ENCODE measurements around the gene ENOX1. TPM values are rescaled to one million over a fixed set of nuclear protein-coding genes. Genes with fewer than 3 reads are reported as not detected.
"Not testable (repeated sequence)": the region's sequence is repeated elsewhere in the genome, so short reads cannot be mapped to it uniquely, and the experiment has no call there.

The ENOX1 gene
- total RNA-seq, 1 experiment from 2014 or later, result 0.26 TPM

DNA sequence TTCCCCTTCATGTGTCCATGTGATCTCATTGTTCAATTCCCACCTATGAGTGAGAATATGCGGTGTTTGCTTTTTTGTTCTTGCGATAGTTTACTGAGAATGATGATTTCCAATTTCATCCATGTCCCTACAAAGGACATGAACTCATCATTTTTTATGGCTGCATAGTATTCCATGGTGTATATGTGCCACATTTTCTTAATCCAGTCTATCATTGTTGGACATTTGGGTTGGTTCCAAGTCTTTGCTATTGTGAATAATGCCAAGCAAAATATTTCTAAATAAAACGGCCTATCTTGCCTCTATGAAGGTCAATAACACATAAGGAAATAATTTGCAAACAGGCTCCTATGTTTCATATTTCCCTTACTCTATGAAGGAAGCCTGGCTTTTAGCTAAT lies 435.2 kb downstream of the ENOX1 start:
- H3K4me3 Mint-ChIP-seq; POLR2A ChIA-PET; CTCF ChIA-PET; H3K27ac Mint-ChIP-seq; H3K9me3 Mint-ChIP-seq; ATAC-seq; DNase-seq (ENCODE audit: low spot score); H3K36me3 Mint-ChIP-seq; H3K27me3 Mint-ChIP-seq (ENCODE audit: low read depth): not testable (repeated sequence)
- peaks cover 29% of the 10 kb centered on the region for H3K4me1 Mint-ChIP-seq

DNA sequence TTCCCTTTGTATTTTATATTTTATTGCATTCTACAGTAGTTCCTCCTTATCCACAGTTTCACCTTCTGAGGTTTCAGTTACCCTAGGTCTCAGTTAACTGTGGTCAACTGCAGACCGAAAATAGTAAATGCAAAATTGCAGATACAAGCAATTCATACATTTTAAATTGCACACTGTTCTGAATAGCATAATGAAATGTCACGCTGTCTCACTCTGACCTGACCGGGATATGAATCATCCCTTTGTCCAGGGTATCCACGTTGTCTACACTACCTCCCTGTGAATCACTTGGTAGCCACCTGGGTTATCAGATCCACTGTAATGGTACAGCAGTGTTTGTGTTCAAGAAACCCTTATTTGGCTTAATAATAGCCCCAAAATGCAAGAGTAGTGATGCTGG lies 438.4 kb downstream of the ENOX1 start:
- no peak for ATAC-seq

More for the DNA sequence above, 438.4 kb downstream of the ENOX1 start:
- TF ChIP-seq FOXK1 (CRISPR knock-in tag; IDR thresholded peaks at IDR 0.05) (no peak), ATF1 (CRISPR knock-in tag; IDR thresholded peaks at IDR 0.05) (no peak), ZNF671 (CRISPR knock-in tag; IDR thresholded peaks at IDR 0.05) (no peak), ZNF121 (CRISPR knock-in tag; IDR thresholded peaks at IDR 0.05) (no peak), JUN (CRISPR knock-in tag; IDR thresholded peaks at IDR 0.05) (no peak), ESRRA (CRISPR knock-in tag; IDR thresholded peaks at IDR 0.05; ENCODE audit: borderline replicate concordance) (no peak), NR1H2 (CRISPR knock-in tag; IDR thresholded peaks at IDR 0.05) (no peak), FOXP1 (CRISPR knock-in tag; IDR thresholded peaks at IDR 0.05; ENCODE audit: borderline replicate concordance) (no peak), ZNF423 (CRISPR knock-in tag; IDR thresholded peaks at IDR 0.05) (no peak), ZNF219 (CRISPR knock-in tag; IDR thresholded peaks at IDR 0.05; ENCODE audit: borderline replicate concordance) (no peak)
- TF ChIP-seq, protein P1, sequence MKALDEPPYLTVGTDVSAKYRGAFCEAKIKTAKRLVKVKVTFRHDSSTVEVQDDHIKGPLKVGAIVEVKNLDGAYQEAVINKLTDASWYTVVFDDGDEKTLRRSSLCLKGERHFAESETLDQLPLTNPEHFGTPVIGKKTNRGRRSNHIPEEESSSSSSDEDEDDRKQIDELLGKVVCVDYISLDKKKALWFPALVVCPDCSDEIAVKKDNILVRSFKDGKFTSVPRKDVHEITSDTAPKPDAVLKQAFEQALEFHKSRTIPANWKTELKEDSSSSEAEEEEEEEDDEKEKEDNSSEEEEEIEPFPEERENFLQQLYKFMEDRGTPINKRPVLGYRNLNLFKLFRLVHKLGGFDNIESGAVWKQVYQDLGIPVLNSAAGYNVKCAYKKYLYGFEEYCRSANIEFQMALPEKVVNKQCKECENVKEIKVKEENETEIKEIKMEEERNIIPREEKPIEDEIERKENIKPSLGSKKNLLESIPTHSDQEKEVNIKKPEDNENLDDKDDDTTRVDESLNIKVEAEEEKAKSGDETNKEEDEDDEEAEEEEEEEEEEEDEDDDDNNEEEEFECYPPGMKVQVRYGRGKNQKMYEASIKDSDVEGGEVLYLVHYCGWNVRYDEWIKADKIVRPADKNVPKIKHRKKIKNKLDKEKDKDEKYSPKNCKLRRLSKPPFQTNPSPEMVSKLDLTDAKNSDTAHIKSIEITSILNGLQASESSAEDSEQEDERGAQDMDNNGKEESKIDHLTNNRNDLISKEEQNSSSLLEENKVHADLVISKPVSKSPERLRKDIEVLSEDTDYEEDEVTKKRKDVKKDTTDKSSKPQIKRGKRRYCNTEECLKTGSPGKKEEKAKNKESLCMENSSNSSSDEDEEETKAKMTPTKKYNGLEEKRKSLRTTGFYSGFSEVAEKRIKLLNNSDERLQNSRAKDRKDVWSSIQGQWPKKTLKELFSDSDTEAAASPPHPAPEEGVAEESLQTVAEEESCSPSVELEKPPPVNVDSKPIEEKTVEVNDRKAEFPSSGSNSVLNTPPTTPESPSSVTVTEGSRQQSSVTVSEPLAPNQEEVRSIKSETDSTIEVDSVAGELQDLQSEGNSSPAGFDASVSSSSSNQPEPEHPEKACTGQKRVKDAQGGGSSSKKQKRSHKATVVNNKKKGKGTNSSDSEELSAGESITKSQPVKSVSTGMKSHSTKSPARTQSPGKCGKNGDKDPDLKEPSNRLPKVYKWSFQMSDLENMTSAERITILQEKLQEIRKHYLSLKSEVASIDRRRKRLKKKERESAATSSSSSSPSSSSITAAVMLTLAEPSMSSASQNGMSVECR (CRISPR knock-in tag; IDR thresholded peaks at IDR 0.05; ENCODE audit: borderline replicate concordance), result no peak
- TF ChIP-seq, protein P2, sequence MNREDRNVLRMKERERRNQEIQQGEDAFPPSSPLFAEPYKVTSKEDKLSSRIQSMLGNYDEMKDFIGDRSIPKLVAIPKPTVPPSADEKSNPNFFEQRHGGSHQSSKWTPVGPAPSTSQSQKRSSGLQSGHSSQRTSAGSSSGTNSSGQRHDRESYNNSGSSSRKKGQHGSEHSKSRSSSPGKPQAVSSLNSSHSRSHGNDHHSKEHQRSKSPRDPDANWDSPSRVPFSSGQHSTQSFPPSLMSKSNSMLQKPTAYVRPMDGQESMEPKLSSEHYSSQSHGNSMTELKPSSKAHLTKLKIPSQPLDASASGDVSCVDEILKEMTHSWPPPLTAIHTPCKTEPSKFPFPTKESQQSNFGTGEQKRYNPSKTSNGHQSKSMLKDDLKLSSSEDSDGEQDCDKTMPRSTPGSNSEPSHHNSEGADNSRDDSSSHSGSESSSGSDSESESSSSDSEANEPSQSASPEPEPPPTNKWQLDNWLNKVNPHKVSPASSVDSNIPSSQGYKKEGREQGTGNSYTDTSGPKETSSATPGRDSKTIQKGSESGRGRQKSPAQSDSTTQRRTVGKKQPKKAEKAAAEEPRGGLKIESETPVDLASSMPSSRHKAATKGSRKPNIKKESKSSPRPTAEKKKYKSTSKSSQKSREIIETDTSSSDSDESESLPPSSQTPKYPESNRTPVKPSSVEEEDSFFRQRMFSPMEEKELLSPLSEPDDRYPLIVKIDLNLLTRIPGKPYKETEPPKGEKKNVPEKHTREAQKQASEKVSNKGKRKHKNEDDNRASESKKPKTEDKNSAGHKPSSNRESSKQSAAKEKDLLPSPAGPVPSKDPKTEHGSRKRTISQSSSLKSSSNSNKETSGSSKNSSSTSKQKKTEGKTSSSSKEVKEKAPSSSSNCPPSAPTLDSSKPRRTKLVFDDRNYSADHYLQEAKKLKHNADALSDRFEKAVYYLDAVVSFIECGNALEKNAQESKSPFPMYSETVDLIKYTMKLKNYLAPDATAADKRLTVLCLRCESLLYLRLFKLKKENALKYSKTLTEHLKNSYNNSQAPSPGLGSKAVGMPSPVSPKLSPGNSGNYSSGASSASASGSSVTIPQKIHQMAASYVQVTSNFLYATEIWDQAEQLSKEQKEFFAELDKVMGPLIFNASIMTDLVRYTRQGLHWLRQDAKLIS (CRISPR knock-in tag; IDR thresholded peaks at IDR 0.05; ENCODE audit: borderline replicate concordance), result no peak
- TF ChIP-seq, protein P3, sequence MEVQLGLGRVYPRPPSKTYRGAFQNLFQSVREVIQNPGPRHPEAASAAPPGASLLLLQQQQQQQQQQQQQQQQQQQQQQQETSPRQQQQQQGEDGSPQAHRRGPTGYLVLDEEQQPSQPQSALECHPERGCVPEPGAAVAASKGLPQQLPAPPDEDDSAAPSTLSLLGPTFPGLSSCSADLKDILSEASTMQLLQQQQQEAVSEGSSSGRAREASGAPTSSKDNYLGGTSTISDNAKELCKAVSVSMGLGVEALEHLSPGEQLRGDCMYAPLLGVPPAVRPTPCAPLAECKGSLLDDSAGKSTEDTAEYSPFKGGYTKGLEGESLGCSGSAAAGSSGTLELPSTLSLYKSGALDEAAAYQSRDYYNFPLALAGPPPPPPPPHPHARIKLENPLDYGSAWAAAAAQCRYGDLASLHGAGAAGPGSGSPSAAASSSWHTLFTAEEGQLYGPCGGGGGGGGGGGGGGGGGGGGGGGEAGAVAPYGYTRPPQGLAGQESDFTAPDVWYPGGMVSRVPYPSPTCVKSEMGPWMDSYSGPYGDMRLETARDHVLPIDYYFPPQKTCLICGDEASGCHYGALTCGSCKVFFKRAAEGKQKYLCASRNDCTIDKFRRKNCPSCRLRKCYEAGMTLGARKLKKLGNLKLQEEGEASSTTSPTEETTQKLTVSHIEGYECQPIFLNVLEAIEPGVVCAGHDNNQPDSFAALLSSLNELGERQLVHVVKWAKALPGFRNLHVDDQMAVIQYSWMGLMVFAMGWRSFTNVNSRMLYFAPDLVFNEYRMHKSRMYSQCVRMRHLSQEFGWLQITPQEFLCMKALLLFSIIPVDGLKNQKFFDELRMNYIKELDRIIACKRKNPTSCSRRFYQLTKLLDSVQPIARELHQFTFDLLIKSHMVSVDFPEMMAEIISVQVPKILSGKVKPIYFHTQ (CRISPR knock-in tag; IDR thresholded peaks at IDR 0.05), result no peak
- TF ChIP-seq, protein P4, sequence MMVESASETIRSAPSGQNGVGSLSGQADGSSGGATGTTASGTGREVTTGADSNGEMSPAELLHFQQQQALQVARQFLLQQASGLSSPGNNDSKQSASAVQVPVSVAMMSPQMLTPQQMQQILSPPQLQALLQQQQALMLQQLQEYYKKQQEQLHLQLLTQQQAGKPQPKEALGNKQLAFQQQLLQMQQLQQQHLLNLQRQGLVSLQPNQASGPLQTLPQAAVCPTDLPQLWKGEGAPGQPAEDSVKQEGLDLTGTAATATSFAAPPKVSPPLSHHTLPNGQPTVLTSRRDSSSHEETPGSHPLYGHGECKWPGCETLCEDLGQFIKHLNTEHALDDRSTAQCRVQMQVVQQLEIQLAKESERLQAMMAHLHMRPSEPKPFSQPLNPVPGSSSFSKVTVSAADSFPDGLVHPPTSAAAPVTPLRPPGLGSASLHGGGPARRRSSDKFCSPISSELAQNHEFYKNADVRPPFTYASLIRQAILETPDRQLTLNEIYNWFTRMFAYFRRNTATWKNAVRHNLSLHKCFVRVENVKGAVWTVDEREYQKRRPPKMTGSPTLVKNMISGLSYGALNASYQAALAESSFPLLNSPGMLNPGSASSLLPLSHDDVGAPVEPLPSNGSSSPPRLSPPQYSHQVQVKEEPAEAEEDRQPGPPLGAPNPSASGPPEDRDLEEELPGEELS (CRISPR knock-in tag; IDR thresholded peaks at IDR 0.05), result no peak
- TF ChIP-seq, protein P5, sequence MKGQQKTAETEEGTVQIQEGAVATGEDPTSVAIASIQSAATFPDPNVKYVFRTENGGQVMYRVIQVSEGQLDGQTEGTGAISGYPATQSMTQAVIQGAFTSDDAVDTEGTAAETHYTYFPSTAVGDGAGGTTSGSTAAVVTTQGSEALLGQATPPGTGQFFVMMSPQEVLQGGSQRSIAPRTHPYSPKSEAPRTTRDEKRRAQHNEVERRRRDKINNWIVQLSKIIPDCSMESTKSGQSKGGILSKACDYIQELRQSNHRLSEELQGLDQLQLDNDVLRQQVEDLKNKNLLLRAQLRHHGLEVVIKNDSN (CRISPR knock-in tag; IDR thresholded peaks at IDR 0.05), result no peak
- TF ChIP-seq, protein P6, sequence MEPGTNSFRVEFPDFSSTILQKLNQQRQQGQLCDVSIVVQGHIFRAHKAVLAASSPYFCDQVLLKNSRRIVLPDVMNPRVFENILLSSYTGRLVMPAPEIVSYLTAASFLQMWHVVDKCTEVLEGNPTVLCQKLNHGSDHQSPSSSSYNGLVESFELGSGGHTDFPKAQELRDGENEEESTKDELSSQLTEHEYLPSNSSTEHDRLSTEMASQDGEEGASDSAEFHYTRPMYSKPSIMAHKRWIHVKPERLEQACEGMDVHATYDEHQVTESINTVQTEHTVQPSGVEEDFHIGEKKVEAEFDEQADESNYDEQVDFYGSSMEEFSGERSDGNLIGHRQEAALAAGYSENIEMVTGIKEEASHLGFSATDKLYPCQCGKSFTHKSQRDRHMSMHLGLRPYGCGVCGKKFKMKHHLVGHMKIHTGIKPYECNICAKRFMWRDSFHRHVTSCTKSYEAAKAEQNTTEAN (CRISPR knock-in tag; IDR thresholded peaks at IDR 0.05), result no peak
- TF ChIP-seq, protein P7, sequence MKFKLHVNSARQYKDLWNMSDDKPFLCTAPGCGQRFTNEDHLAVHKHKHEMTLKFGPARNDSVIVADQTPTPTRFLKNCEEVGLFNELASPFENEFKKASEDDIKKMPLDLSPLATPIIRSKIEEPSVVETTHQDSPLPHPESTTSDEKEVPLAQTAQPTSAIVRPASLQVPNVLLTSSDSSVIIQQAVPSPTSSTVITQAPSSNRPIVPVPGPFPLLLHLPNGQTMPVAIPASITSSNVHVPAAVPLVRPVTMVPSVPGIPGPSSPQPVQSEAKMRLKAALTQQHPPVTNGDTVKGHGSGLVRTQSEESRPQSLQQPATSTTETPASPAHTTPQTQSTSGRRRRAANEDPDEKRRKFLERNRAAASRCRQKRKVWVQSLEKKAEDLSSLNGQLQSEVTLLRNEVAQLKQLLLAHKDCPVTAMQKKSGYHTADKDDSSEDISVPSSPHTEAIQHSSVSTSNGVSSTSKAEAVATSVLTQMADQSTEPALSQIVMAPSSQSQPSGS (CRISPR knock-in tag; IDR thresholded peaks at IDR 0.05; ENCODE audit: borderline replicate concordance, low read depth), result no peak
- Mint-ChIP-seq H3K4me1 (peaks cover 24% of the 10 kb centered on the region), H3K27ac (no peak overlapping the region), H3K27me3 (ENCODE audit: low read depth) (no peaks in the 10 kb centered on the region; the same call in 1 of the 2 replicates), H3K9me3 (no peaks in the 10 kb centered on the region), H3K36me3 (no peaks in the 10 kb centered on the region), H3K4me3 (no peak overlapping the region)
- DNase-seq (ENCODE audit: low spot score), result no peak
- ChIA-PET POLR2A (no interaction called here), CTCF (no interaction called here)
